Central memory CD8-positive, alpha-beta T cell (primary cell): ENCODE results near the gene OGG1.

Experiments
- ATAC-seq: fragments of 150-1000 bp; cut with Tn5 transposase; replicated peaks from 2 replicates; pipeline ENCODE4 v1.10.0; 2022; ENCODE audit warnings: mild to moderate bottlenecking, moderate FRiP score, moderate number of reproducible peaks; ENCODE audit not compliant: poor library complexity, severe bottlenecking; ENCODE audit errors: extremely low read depth
- DNase-seq, 2 donors: peaks; one replicate each; pipeline ENCODE4 v3.0.0; 2021; ENCODE audit warnings: low spot score in 2 of 2
- H3K27ac Mint-ChIP-seq: one replicate; pipeline ENCODE4 v1.8.0; 2022; ENCODE audit warnings: low read depth, mild to moderate bottlenecking, moderate library complexity, mixed read lengths
- H3K27me3 Mint-ChIP-seq: one replicate; pipeline ENCODE4 v1.8.0; 2022; ENCODE audit warnings: mixed read lengths
- H3K36me3 Mint-ChIP-seq: one replicate; pipeline ENCODE4 v1.8.0; 2022; ENCODE audit warnings: mild to moderate bottlenecking, moderate library complexity, mixed read lengths; ENCODE audit not compliant: insufficient read depth
- H3K4me1 Mint-ChIP-seq: one replicate; pipeline ENCODE4 v1.8.0; 2022; ENCODE audit warnings: mixed read lengths
- H3K4me3 Mint-ChIP-seq: one replicate; pipeline ENCODE4 v1.8.0; 2022; ENCODE audit warnings: mild to moderate bottlenecking, moderate library complexity, mixed read lengths
- H3K9me3 Mint-ChIP-seq: one replicate; pipeline ENCODE4 v1.8.0; 2022; ENCODE audit warnings: mixed read lengths

The OGG1 gene

DNA sequence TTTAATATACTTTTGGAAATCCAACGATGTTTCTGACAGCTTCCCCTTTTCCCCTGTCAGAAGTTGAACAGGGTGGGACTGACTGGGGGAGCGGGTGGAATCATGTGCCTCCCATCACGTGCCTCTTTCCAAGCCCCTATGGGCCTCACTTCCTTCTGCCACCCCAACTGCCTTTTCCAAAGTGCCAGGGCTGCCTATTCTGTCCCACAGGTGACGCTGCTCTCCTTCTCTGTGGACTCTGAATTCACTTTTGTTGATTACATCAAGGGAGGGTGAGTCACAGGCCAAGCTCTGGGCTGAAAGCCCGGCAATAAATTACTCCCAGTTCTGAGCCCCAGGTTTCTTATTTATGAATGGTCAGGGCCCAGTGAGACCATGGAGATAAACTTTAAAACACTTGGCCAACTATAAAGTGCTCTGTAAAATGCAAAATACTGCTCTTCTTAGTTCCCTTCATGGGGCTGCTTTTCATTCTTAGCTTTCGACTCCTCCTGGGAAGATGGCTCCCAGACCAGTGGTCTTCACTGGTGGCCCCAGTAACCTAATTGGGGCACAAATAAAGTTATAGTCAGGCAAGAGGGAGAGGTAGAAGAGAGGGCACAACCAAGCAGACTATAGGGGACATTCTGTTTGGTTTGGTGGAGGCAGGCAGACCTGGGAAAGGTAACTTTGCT, 33.9 kb upstream of the OGG1 start:
- Mint-ChIP-seq H3K4me1 (no peaks in the 10 kb centered on the region), H3K36me3 (no peaks in the 10 kb centered on the region), H3K4me3 (no peak overlapping the region), H3K27me3 (no peaks in the 10 kb centered on the region), H3K9me3 (no peaks in the 10 kb centered on the region), H3K27ac (no peak overlapping the region)
- DNase-seq (no peak), ATAC-seq (peak; percentile 52)

DNA sequence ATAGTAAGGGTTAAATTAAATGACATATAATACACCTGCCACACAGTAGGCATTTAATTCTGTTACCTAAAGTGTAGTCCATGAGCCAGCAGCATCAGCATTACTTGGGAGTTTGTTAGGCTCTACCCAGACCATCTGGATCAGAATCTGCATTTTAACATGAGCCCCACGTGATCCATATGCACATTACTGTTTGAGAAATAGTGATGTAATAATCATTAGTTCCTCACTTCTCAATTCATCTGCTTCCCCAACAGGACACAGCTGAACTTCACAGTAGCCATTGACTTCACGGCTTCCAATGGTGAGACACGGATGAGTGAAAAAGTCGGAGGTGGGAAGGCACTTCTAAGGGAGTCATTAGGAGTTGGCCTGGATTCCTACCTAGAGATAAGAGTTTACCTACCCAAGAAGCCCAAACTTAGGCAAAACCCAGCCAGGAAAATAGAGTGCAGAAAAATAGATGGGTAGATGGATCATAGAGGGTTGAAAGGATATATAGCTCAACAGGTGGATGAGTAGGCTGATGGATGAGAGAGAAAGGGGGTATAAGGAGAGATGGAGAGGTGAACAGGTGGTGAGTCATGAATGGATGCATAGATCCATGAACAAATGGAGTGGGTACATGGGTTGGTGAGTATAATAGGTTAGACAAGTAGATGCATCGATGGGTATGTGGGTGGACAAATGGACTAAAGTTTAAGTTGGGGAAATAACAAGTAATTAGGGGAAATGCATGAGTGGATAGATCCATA, 32.8 kb upstream of the OGG1 start:
- H3K4me3 Mint-ChIP-seq = no peak overlapping the region
- no peak for DNase-seq
- no peaks in the 10 kb centered on the region for H3K9me3 Mint-ChIP-seq
- H3K27me3 Mint-ChIP-seq = no peaks in the 10 kb centered on the region
- no peak for ATAC-seq
- H3K36me3 Mint-ChIP-seq = no peaks in the 10 kb centered on the region
- H3K27ac Mint-ChIP-seq = no peak overlapping the region
- no peaks in the 10 kb centered on the region for H3K4me1 Mint-ChIP-seq

DNA sequence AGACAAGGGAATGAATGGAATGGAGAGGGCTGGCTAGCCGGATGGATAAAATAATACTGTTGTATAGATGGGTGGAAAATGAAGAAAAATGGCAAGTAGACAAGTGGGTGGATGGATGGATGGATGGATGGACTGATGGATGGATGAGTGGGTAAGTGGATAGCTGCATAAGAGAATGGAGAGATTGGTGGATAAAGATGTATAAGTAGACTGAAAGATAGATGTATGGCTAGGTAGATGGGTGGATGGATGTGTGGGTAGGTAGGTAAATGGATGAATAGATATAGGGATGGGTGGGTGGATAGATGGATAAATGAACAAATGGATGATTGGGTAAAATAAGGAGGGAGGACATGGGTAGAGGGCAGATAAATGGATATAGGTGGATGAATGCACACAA, 32.2 kb upstream of the OGG1 start:
- Mint-ChIP-seq H3K36me3 (no peaks in the 10 kb centered on the region), H3K27me3 (no peaks in the 10 kb centered on the region), H3K27ac (no peak overlapping the region), H3K4me3 (no peak overlapping the region), H3K9me3 (no peaks in the 10 kb centered on the region), H3K4me1 (no peaks in the 10 kb centered on the region)
- DNase-seq = no peak
- ATAC-seq = no peak

DNA sequence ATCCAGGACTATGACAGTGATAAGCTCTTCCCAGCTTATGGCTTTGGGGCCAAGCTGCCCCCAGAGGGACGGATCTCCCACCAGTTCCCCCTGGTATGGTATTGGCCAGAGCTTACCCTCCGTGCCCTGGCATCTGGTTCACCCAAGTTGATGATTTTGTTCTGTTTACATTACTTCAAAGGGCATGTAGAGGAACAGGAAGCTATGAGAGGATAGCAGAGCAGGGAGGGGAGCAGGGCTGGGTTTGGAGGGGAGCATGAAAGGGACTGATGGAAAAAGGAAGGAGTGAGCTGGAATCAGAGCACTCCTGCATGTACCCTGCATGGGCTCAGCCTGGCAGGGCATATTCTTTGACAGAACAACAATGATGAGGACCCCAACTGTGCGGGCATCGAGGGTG, 31.6 kb upstream of the OGG1 start:
- DNase-seq = no peak
- H3K4me3 Mint-ChIP-seq = no peak overlapping the region
- no peaks in the 10 kb centered on the region for H3K27me3 Mint-ChIP-seq
- no peaks in the 10 kb centered on the region for H3K4me1 Mint-ChIP-seq
- ATAC-seq = no peak
- no peaks in the 10 kb centered on the region for H3K9me3 Mint-ChIP-seq
- no peaks in the 10 kb centered on the region for H3K36me3 Mint-ChIP-seq
- no peak overlapping the region for H3K27ac Mint-ChIP-seq

DNA sequence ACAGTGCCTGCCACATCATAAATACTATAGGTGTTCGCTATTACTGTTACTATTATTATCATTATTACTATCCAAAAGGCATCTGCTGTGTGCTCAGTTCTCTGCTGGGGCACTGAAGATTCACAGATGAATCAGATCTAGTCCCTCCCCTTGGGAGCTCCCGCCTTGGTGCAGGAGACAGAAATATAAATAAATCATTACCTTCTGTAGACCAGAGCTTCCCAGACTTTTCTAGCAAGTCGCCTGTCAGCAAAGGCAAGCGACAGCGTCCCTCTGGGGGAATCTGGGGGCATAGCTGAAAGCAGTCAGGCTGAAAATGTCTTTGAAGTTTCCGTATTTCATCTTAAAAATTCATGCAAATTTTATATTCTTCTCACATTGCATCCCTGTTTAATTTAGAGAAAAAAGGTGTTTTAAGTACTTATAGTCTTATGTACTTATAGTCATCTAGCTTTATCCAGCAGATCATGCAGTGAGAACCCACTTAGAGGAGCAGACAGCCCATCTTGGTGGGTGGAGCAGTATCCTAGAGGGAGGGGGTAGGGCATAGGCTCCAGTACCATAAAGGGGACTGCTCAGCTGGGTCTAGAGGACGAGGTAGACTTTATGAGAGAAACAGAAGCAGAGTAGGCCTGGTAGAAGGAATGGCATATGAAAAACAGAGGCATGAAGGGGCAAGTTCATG, 28.6 kb upstream of the OGG1 start:
- Mint-ChIP-seq H3K36me3 (peaks cover 4% of the 10 kb centered on the region), H3K27me3 (no peaks in the 10 kb centered on the region), H3K4me3 (no peak overlapping the region), H3K4me1 (no peaks in the 10 kb centered on the region), H3K9me3 (no peaks in the 10 kb centered on the region), H3K27ac (no peak overlapping the region)
- no peak for ATAC-seq
- DNase-seq = no peak

DNA sequence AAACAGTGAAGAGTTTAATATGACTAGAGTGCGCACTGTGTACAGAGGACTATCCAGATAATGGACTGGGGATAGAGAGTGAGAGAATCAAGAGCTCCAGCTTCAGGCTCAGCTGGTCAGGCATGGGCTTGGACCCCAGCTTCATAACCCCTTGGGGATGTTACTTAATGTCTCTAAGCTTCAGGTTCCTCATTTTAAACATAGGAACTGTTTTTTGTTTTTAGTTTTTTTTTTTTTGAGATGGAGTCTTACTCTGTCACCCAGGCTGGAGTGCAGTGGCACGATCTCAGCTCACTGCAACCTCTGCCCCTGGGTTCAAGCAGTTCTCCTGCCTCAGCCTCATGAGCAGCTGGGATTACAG, 28.1 kb upstream of the OGG1 start:
- Mint-ChIP-seq H3K4me1 (peaks cover under 1% of the 10 kb centered on the region), H3K36me3 (peaks cover 4% of the 10 kb centered on the region), H3K27me3 (no peaks in the 10 kb centered on the region), H3K4me3 (no peak overlapping the region), H3K9me3 (no peaks in the 10 kb centered on the region), H3K27ac (no peak overlapping the region)
- ATAC-seq = no peak
- DNase-seq = no peak

DNA sequence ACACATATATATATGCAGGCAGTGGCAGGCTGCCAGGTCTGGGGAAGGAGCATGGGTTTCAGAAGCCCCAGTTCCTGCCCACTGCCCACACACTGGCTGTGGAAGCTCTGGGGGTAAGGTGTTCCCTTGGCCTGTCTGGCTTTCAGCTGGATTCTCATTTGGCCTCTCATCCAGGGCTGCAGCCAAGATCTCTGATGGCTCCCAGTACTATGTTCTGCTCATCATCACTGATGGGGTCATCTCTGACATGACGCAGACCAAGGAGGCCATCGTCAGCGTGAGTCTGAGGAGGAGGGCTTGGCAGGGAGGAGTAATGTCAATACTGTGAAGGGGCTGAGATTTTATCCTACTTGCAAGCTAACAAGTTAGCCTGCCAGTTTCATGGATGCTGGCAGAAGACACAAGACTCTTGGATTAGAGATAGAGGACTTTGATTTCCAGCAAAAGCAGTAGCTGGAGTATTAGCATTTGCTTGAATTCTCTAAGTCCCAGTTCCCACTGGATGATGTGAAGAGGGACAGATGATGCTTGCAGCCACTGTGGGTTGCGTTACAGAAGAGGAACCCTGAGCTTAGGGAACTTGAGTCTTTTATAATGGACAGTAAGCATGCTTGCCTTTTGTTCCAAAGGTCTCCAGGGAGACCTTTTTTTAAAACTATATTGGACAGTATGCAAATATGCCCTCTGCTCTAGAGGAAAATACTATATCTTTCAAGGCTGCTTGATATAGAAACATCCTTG, 23.8 kb upstream of the OGG1 start:
- ATAC-seq = no peak
- H3K27ac Mint-ChIP-seq = no peak overlapping the region
- H3K36me3 Mint-ChIP-seq = peaks cover 9% of the 10 kb centered on the region
- no peak for DNase-seq
- H3K4me1 Mint-ChIP-seq = peaks cover 20% of the 10 kb centered on the region
- H3K4me3 Mint-ChIP-seq = no peak overlapping the region
- no peaks in the 10 kb centered on the region for H3K27me3 Mint-ChIP-seq
- no peaks in the 10 kb centered on the region for H3K9me3 Mint-ChIP-seq

DNA sequence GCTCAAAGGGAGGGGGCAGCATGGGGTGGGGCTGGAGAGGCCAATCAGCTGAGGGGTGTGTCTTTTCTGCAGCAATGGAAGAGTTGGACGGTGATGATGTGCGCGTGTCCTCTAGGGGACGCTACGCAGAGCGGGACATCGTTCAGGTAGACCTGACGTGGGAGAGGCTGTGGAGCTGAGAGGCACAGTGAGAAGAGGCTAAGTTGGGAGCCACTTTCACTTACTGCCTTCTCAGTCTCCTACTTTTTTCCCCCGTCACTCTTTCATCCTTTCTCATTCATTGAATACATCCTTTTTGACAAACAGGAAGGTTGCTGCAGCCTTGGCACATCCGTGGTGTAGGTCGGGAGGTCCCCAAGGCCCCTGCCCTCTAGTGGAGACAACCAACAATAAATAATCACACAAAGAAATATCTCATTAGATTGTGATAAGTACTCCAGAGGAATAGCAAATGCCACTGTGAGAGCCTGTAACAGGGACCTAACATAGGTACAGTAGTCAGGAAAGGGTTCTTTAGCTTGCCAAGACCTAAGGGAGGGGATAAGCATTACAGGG, 22.6 kb upstream of the OGG1 start:
- Mint-ChIP-seq H3K9me3 (no peaks in the 10 kb centered on the region), H3K27ac (peak overlapping the region; percentile 20), H3K4me1 (peaks cover 23% of the 10 kb centered on the region), H3K36me3 (peaks cover 17% of the 10 kb centered on the region), H3K4me3 (peak overlapping the region; percentile 58), H3K27me3 (no peaks in the 10 kb centered on the region)
- ATAC-seq = peak; percentile 30
- DNase-seq = peak; percentile 28 to 44

DNA sequence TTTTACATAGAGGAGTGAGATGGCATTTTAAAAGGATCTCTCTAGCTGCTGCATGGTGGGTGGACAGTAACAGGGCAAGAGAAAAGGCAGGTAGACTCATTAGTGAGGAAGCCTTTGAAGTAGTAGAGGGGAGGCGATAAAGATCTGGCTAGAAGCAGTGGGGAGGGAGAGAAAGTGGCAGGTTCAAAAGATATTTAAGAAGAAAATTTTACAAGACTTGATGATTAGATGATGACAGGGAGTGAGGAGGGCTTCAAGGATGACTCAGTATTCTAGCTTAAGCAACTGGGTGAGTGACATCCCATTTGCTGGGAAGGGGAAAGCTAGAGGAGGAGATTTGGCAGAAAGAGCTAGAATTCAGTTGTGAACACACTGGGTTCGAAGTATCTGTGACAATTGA, 22.0 kb upstream of the OGG1 start:
- H3K9me3 Mint-ChIP-seq = no peaks in the 10 kb centered on the region
- no peaks in the 10 kb centered on the region for H3K27me3 Mint-ChIP-seq
- H3K36me3 Mint-ChIP-seq = peaks cover 17% of the 10 kb centered on the region
- H3K4me1 Mint-ChIP-seq = peaks cover 29% of the 10 kb centered on the region
- DNase-seq (no peak), ATAC-seq (no peak)
- H3K4me3 Mint-ChIP-seq = no peak overlapping the region
- no peak overlapping the region for H3K27ac Mint-ChIP-seq

DNA sequence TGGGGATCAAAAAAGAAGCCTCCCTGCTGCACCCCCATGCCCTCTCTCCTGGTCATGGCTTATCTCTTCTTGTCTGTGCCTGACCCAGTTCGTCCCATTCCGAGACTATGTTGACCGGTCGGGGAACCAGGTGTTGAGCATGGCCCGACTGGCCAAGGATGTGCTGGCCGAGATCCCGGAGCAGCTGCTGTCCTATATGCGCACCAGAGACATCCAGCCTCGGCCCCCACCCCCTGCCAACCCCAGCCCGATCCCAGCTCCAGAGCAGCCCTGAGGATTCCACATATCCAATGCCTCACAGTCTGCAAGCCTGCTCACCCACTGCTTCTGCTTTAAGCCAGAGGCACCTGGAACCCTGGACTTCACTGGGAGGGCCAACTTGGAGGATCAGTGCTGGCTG, 20.3 kb upstream of the OGG1 start:
- no peak for DNase-seq
- Mint-ChIP-seq H3K27ac (no peak overlapping the region), H3K9me3 (no peaks in the 10 kb centered on the region), H3K27me3 (no peaks in the 10 kb centered on the region), H3K4me3 (peak overlapping the region; percentile 16), H3K36me3 (peaks cover 25% of the 10 kb centered on the region), H3K4me1 (peaks cover 41% of the 10 kb centered on the region)
- no peak for ATAC-seq

DNA sequence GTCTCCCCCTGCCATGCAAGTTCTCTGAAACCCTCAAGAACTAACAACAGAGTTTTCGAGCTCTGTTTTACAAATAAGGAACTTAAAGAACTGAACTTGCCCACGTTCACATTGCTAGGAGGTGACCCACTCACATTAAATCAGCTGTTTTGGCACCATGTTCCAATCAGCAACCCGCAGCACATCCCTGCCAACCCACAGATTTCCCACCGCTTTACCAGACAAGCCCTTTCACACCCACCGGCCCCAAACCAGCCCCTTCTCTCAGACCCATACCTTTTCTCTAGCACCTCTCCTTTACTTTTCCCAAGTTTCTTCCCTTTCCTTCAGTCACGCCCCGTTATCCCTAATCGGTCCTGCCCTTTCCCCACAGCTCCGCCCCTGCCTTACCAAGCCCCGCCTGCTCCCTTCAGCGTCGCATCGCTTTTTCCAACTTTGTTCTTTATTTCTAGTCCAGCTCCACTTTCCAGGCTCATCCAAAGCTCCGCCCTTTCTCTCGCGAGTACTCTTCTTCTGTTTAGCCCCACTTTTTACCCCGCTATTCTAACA, 19.0 kb upstream of the OGG1 start:
- peaks cover 41% of the 10 kb centered on the region for H3K4me1 Mint-ChIP-seq
- H3K36me3 Mint-ChIP-seq = peaks cover 32% of the 10 kb centered on the region
- no peak for DNase-seq
- H3K27me3 Mint-ChIP-seq = no peaks in the 10 kb centered on the region
- H3K4me3 Mint-ChIP-seq = peak overlapping the region; percentile 95
- H3K9me3 Mint-ChIP-seq = no peaks in the 10 kb centered on the region
- peak overlapping the region; percentile 93 for H3K27ac Mint-ChIP-seq
- peak; percentile 24 for ATAC-seq
